HCT116 (cell line): ENCODE results near the gene NAV3. TPM values are rescaled to one million over a fixed set of nuclear protein-coding genes. Genes with fewer than 3 reads are reported as not detected.

Experiments
- ATAC-seq: fragments of 200-7000 bp; cut with Tn5 transposase; 2 replicates; pipeline ENCODE4 v1.9.1; 2020; ENCODE audit warnings: mild to moderate bottlenecking, moderate library complexity
- BruUV-seq: library from RNA; stranded (reverse); fragments of 400-500 nt; replicated peaks from 2 replicates; lab custom pipeline; 2021; lab: Mats Ljungman, UMichigan
- CTCF ChIA-PET: fragments of 300-600 bp; sonication (Branson Sonifier 250); formaldehyde crosslinking; loops from one replicate; lab custom pipeline; 2021; ENCODE audit warnings: antibody characterized with exemption; lab: Charles Lee
- POLR2A ChIA-PET: fragments of 300-600, 350-600 bp; sonication (Branson Sonifier 250); formaldehyde crosslinking; loops from one replicate; lab custom pipeline; 2021; ENCODE audit warnings: antibody characterized with exemption; lab: Charles Lee
- RAD21 ChIA-PET, 2 experiments: fragments of 300-600 bp; sonication (Branson Sonifier 250); formaldehyde crosslinking; loops; one replicate each; lab custom pipeline; 2023; ENCODE audit warnings: low total read pairs in 2 of 2; ENCODE audit not compliant: uncharacterized antibody in 2 of 2, unreplicated experiment in 2 of 2, low non-redundant PET in 1 of 2; lab: Charles Lee
- DNase-seq: peaks from one replicate; pipeline ENCODE4 v3.0.0-alpha.2; 2010; ENCODE audit warnings: low read depth, low spot score
- H2AFZ ChIP-seq: fragments of 200-600 bp; shearing (Covaris generic), sonication (generic); 2 replicates; pipeline ENCODE4 v1.6.1; 2017; ENCODE audit warnings: low read depth, mixed run types, mixed read lengths, antibody characterized with exemption, low read length; ENCODE audit not compliant: poor library complexity, severe bottlenecking
- H3K27ac ChIP-seq: 2 replicates; pipeline ENCODE4 v1.5.1; 2012; ENCODE audit warnings: low read depth, low read length
- H3K27me3 ChIP-seq: fragments of 200-600 bp; sonication (generic); 2 replicates; pipeline ENCODE4 v1.6.1; 2016; ENCODE audit warnings: mixed run types, low read length, mixed read lengths; ENCODE audit not compliant: insufficient read depth
- H3K36me3 ChIP-seq, 2 experiments: fragments of 200-500 bp in 1 of 2; fragments of 200-600 bp in 1 of 2; sonication (Bioruptor generic) in 1 of 2; sonication (generic) in 1 of 2; 2 replicates each; pipeline versions ENCODE4 v1.5.1 to v1.6.1; 2014 to 2016; ENCODE audit warnings: low read length in 2 of 2, inconsistent platforms in 1 of 2, mixed read lengths in 1 of 2, mixed run types in 1 of 2; ENCODE audit not compliant: insufficient read depth in 2 of 2, control insufficient read depth in 1 of 2
- H3K4me1 ChIP-seq, 2 experiments: fragments of 200-600 bp in 1 of 2; sonication (generic) in 1 of 2; 2 replicates each; pipeline versions ENCODE4 v1.5.1 to v1.6.1; 2012 to 2017; ENCODE audit warnings: low read length in 2 of 2, inconsistent platforms in 1 of 2, mild to moderate bottlenecking in 1 of 2, mixed read lengths in 1 of 2, mixed run types in 1 of 2, moderate library complexity in 1 of 2; ENCODE audit not compliant: insufficient read depth in 2 of 2, control insufficient read depth in 1 of 2
- H3K4me2 ChIP-seq: fragments of 200-600 bp; sonication (generic); 2 replicates; pipeline ENCODE4 v1.6.1; 2017; ENCODE audit warnings: mixed run types, low read length, mixed read lengths
- H3K4me3 ChIP-seq, 2 experiments: fragments of 200-600 bp in 1 of 2; sonication (generic) in 1 of 2; replicated peaks in 1 of 2; 2 replicates each; pipeline ENCODE4 v1.5.1; 2011 to 2016; ENCODE audit warnings: low read length in 2 of 2, control low read depth in 1 of 2, low read depth in 1 of 2, mild to moderate bottlenecking in 1 of 2, mixed read lengths in 1 of 2, mixed run types in 1 of 2
- H3K79me2 ChIP-seq: fragments of 200-600 bp; sonication (generic); 2 replicates; pipeline ENCODE4 v1.6.1; 2017; ENCODE audit warnings: mild to moderate bottlenecking, mixed run types, low read length, moderate library complexity, mixed read lengths; ENCODE audit not compliant: insufficient read depth
- H3K9ac ChIP-seq: fragments of 200-600 bp; sonication (generic); 2 replicates; pipeline ENCODE4 v1.6.1; 2016; ENCODE audit warnings: low read length, mixed read lengths
- H3K9me2 ChIP-seq: fragments of 200-600 bp; sonication (generic), shearing (Covaris generic); 2 replicates; pipeline ENCODE4 v1.6.1; 2017; ENCODE audit warnings: mixed run types, mild to moderate bottlenecking, moderate library complexity; ENCODE audit not compliant: insufficient read depth
- H3K9me3 ChIP-seq, 2 experiments: fragments of 200-500 bp in 1 of 2; fragments of 200-600 bp in 1 of 2; sonication (Bioruptor generic) in 1 of 2; sonication (generic) in 1 of 2; 2 replicates each; pipeline ENCODE4 v1.6.1; 2014 to 2017; ENCODE audit warnings: low read length in 2 of 2, mixed read lengths in 2 of 2, inconsistent platforms in 1 of 2, low read depth in 1 of 2, mild to moderate bottlenecking in 1 of 2, mixed run types in 1 of 2, moderate library complexity in 1 of 2; ENCODE audit not compliant: control insufficient read depth in 1 of 2, insufficient read depth in 1 of 2
- H4K20me1 ChIP-seq: fragments of 200-600 bp; sonication (generic), shearing (Covaris generic); 2 replicates; pipeline ENCODE4 v1.6.1; 2017; ENCODE audit warnings: mixed run types, mild to moderate bottlenecking, moderate library complexity; ENCODE audit not compliant: insufficient read depth
- CEBPB ChIP-seq: IDR thresholded peaks from 2 replicates; pipeline ENCODE4 v1.6.1; 2012; ENCODE audit warnings: low read depth
- CTCF ChIP-seq, 3 experiments: fragments of 200-600 bp in 1 of 3; sonication (generic) in 1 of 3; IDR thresholded peaks in 2 of 3; conservative IDR thresholded peaks in 1 of 3; 2 replicates each; pipeline ENCODE4 v1.5.1; 2012 to 2017; ENCODE audit warnings: low read depth in 2 of 3, low read length in 2 of 3, antibody characterized with exemption in 1 of 3, borderline replicate concordance in 1 of 3, control low read depth in 1 of 3, mild to moderate bottlenecking in 1 of 3, mixed read lengths in 1 of 3, mixed run types in 1 of 3, moderate library complexity in 1 of 3; ENCODE audit not compliant: insufficient read depth in 1 of 3
- EGR1 ChIP-seq: IDR thresholded peaks from 2 replicates; pipeline ENCODE4 v1.6.1; 2012; ENCODE audit warnings: low read depth
- ELF1 ChIP-seq: IDR thresholded peaks from 2 replicates; pipeline ENCODE4 v1.6.1; 2012; ENCODE audit warnings: low read depth, borderline replicate concordance
- EZH2 ChIP-seq: fragments of 200-600 bp; sonication (generic); IDR thresholded peaks from 2 replicates; pipeline ENCODE4 v1.6.1; 2017; ENCODE audit warnings: antibody characterized with exemption, mixed run types
- JUND ChIP-seq: IDR thresholded peaks from 2 replicates; pipeline ENCODE4 v1.6.1; 2012
- POLR2AphosphoS5 ChIP-seq: IDR thresholded peaks from 2 replicates; pipeline ENCODE4 v1.6.1; 2011; ENCODE audit warnings: mild to moderate bottlenecking, low read depth, low read length, moderate library complexity
- REST ChIP-seq: IDR thresholded peaks from 2 replicates; pipeline ENCODE4 v1.6.1; 2012; ENCODE audit warnings: low read depth
- SP1 ChIP-seq: IDR thresholded peaks from 2 replicates; pipeline ENCODE4 v1.6.1; 2012; ENCODE audit warnings: low read depth
- ZNF274 ChIP-seq: fragments of 200-500 bp; sonication (Bioruptor generic); IDR thresholded peaks from 2 replicates; pipeline ENCODE4 v1.6.1; 2014; ENCODE audit warnings: mild to moderate bottlenecking, low read depth, low read length, inconsistent platforms
- intact Hi-C: fragments of 100-400 bp; cut with micrococcal nuclease; formaldehyde crosslinking; loops from 2 replicates; pipeline ENCODE4 v1.10.0; 2022
- total RNA-seq: library from RNA; stranded (reverse); gene quantifications from one replicate; pipeline ENCODE4 v1.2.1, GENCODE V29; 2021; ENCODE audit not compliant: unreplicated experiment
- TF ChIP-seq, protein P1 (sequence below): IDR thresholded peaks from 2 replicates; pipeline ENCODE4 v1.6.1; 2012
- TF ChIP-seq, protein P2 (sequence below): IDR thresholded peaks from 2 replicates; pipeline ENCODE4 v1.6.1; 2012
- TF ChIP-seq, protein P3 (sequence below): IDR thresholded peaks from 2 replicates; pipeline ENCODE4 v1.6.1; 2011; ENCODE audit warnings: mild to moderate bottlenecking, low read length, moderate library complexity; ENCODE audit not compliant: insufficient replicate concordance; ENCODE audit errors: extremely low read depth

NAV3 gene
- total RNA-seq, 1 experiment from 2014 or later = 7.8 TPM

DNA sequence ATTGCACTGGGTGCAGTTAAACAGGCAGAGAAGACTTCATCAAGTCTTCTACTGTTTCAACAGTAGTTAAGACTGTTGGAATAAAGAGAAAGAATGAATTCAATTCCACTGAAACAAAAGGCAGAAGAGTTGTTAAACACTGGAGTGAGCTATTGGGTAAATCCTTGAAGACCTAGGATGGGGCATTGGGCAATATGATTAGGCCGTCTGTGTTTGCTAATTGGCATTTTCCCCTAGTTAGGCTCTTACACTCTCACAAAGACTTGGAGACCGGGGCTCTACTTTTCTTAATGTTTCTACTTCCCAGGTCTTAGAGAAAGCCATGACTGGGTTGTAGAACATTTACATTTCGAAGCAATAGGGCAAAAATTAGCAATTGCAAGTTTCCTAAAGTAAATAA lies 402.1 kb downstream of the NAV3 start:
- Histone ChIP-seq H3K27ac (no peak overlapping the region), H3K9me2 (no peaks in the 10 kb centered on the region), H3K27me3 (no peaks in the 10 kb centered on the region), H2AFZ (no peak overlapping the region), H3K4me2 (no peak overlapping the region), H3K79me2 (no peaks in the 10 kb centered on the region), H3K9me3 (no peaks in the 10 kb centered on the region; a peak in 1 of 4 replicates), H4K20me1 (no peaks in the 10 kb centered on the region), H3K9ac (no peak overlapping the region), H3K4me1 (no peaks in the 10 kb centered on the region), H3K36me3 (no peaks in the 10 kb centered on the region), H3K4me3 (no peak overlapping the region)
- DNase-seq = no peak
- no TSS peak for BruUV-seq
- ATAC-seq = no peak
- intact Hi-C loops = no loop called here
- ChIA-PET RAD21 (no interaction called here), CTCF (no interaction called here), POLR2A (no interaction called here)
- TF ChIP-seq EZH2 = no peak
- TF ChIP-seq, protein P1, sequence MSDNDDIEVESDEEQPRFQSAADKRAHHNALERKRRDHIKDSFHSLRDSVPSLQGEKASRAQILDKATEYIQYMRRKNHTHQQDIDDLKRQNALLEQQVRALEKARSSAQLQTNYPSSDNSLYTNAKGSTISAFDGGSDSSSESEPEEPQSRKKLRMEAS = no peak
- no peak for TF ChIP-seq ELF1
- TF ChIP-seq EGR1 = no peak
- TF ChIP-seq REST = no peak
- no peak for TF ChIP-seq SP1
- TF ChIP-seq JUND = no peak
- no peak for TF ChIP-seq CEBPB
- TF ChIP-seq, protein P2, sequence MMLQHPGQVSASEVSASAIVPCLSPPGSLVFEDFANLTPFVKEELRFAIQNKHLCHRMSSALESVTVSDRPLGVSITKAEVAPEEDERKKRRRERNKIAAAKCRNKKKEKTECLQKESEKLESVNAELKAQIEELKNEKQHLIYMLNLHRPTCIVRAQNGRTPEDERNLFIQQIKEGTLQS = no peak
- TF ChIP-seq POLR2AphosphoS5 = no peak
- TF ChIP-seq ZNF274 = no peak
- no peak for TF ChIP-seq CTCF (IDR thresholded peaks at IDR 0.05 in 2 of 3, conservative IDR thresholded peaks at IDR 0.05 in 1 of 3; ENCODE audit: borderline replicate concordance in 1 of 3, insufficient read depth in 1 of 3, low read depth in 2 of 3, low read length in 2 of 3)
- TF ChIP-seq, protein P3, sequence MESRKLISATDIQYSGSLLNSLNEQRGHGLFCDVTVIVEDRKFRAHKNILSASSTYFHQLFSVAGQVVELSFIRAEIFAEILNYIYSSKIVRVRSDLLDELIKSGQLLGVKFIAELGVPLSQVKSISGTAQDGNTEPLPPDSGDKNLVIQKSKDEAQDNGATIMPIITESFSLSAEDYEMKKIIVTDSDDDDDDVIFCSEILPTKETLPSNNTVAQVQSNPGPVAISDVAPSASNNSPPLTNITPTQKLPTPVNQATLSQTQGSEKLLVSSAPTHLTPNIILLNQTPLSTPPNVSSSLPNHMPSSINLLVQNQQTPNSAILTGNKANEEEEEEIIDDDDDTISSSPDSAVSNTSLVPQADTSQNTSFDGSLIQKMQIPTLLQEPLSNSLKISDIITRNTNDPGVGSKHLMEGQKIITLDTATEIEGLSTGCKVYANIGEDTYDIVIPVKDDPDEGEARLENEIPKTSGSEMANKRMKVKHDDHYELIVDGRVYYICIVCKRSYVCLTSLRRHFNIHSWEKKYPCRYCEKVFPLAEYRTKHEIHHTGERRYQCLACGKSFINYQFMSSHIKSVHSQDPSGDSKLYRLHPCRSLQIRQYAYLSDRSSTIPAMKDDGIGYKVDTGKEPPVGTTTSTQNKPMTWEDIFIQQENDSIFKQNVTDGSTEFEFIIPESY = no peak
